Glutamatergic neuron (in vitro differentiated cells): Measurements from ENCODE around the gene POLR2A. TPM values are rescaled to one million over a fixed set of nuclear protein-coding genes. Genes with fewer than 3 reads are reported as not detected.

Source experiments
- DNase-seq: peaks from one replicate; pipeline ENCODE4 v3.0.0; 2022
- H3K27ac Mint-ChIP-seq: one replicate; pipeline ENCODE4 v1.8.0; 2020; ENCODE audit warnings: mild to moderate bottlenecking, mixed read lengths, inconsistent platforms; ENCODE audit not compliant: unreplicated experiment
- H3K27me3 Mint-ChIP-seq: one replicate; pipeline ENCODE4 v1.8.0; 2020; ENCODE audit warnings: mild to moderate bottlenecking, moderate library complexity, mixed read lengths, inconsistent platforms; ENCODE audit not compliant: unreplicated experiment
- H3K36me3 Mint-ChIP-seq: one replicate; pipeline ENCODE4 v1.8.0; 2020; ENCODE audit warnings: mild to moderate bottlenecking, mixed read lengths, inconsistent platforms; ENCODE audit not compliant: unreplicated experiment
- H3K4me1 Mint-ChIP-seq: one replicate; pipeline ENCODE4 v1.8.0; 2020; ENCODE audit warnings: mild to moderate bottlenecking, low read depth, mixed read lengths, inconsistent platforms; ENCODE audit not compliant: unreplicated experiment
- H3K4me3 Mint-ChIP-seq: one replicate; pipeline ENCODE4 v1.8.0; 2020; ENCODE audit warnings: mild to moderate bottlenecking, mixed read lengths, inconsistent platforms; ENCODE audit not compliant: unreplicated experiment
- H3K9me3 Mint-ChIP-seq: one replicate; pipeline ENCODE4 v1.8.0; 2020; ENCODE audit warnings: mild to moderate bottlenecking, moderate library complexity, mixed read lengths, inconsistent platforms; ENCODE audit not compliant: unreplicated experiment
- total RNA-seq: library from RNA; stranded (reverse); fragmentation: NEBNext Ultra II Directional; extraction: Animal tissue kit (Norgen Biotek cat#: 25700); gene quantifications from one replicate; pipeline ENCODE4 v1.2.1, GENCODE V29; 2021; ENCODE audit not compliant: unreplicated experiment
- TF ChIP-seq, protein P1 (sequence below): fragments of 200-600 bp; sonication (generic); IDR thresholded peaks from one replicate; pipeline ENCODE4 v1.5.0; 2021; ENCODE audit not compliant: partially characterized antibody, unreplicated experiment

The POLR2A gene
- total RNA-seq, 1 donor from 2014 or later, result 200 TPM

DNA sequence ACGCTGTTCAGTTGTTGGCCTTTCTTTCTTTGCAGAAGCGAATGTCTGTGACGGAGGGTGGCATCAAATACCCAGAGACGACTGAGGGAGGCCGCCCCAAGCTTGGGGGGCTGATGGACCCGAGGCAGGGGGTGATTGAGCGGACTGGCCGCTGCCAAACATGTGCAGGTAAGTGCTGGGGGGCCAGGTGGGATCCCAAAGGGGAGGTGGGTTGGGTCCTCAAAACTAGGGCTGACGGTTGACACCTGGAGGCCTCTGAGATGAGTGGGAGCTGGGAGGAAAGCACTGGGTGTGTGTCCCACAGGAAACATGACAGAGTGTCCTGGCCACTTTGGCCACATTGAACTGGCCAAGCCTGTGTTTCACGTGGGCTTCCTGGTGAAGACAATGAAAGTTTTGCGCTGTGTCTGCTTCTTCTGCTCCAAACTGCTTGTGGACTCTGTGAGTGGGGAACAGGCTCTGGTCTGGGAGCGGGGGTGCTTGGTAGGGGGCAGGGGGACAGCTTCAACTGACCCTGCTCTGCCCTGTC, 11.8 kb downstream of the POLR2A start:
- H3K27ac Mint-ChIP-seq, result no peak overlapping the region
- no peak overlapping the region for H3K4me3 Mint-ChIP-seq
- TF ChIP-seq, protein P1, sequence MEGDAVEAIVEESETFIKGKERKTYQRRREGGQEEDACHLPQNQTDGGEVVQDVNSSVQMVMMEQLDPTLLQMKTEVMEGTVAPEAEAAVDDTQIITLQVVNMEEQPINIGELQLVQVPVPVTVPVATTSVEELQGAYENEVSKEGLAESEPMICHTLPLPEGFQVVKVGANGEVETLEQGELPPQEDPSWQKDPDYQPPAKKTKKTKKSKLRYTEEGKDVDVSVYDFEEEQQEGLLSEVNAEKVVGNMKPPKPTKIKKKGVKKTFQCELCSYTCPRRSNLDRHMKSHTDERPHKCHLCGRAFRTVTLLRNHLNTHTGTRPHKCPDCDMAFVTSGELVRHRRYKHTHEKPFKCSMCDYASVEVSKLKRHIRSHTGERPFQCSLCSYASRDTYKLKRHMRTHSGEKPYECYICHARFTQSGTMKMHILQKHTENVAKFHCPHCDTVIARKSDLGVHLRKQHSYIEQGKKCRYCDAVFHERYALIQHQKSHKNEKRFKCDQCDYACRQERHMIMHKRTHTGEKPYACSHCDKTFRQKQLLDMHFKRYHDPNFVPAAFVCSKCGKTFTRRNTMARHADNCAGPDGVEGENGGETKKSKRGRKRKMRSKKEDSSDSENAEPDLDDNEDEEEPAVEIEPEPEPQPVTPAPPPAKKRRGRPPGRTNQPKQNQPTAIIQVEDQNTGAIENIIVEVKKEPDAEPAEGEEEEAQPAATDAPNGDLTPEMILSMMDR, result no peak
- peaks cover 15% of the 10 kb centered on the region for H3K4me1 Mint-ChIP-seq
- DNase-seq, result no peak
- H3K27me3 Mint-ChIP-seq, result no peaks in the 10 kb centered on the region
- peaks cover 4% of the 10 kb centered on the region for H3K9me3 Mint-ChIP-seq
- no peaks in the 10 kb centered on the region for H3K36me3 Mint-ChIP-seq

DNA sequence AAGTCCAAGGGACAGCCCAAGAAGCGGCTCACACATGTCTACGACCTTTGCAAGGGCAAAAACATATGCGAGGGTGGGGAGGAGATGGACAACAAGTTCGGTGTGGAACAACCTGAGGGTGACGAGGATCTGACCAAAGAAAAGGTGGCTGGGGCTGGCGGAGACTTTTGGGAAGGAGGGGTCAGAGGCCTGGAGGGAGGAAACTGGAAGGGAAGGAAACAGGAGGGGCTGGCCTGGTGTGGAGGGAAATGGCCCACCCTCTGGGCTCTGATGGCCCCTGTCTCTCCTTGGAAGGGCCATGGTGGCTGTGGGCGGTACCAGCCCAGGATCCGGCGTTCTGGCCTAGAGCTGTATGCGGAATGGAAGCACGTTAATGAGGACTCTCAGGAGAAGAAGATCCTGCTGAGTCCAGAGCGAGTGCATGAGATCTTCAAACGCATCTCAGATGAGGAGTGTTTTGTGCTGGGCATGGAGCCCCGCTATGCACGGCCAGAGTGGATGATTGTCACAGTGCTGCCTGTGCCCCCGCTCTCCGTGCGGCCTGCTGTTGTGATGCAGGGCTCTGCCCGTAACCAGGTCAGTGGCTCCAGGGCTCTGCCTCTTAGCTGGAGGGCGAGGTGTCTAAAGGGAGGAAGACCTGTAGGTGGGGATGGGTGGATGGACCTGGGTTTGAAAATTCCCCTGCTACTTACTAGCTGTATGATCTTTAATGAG, 12.5 kb downstream of the POLR2A start:
- H3K27me3 Mint-ChIP-seq, result no peaks in the 10 kb centered on the region
- H3K27ac Mint-ChIP-seq, result no peak overlapping the region
- H3K9me3 Mint-ChIP-seq, result peaks cover 4% of the 10 kb centered on the region
- TF ChIP-seq, protein P1, result no peak
- no peak overlapping the region for H3K4me3 Mint-ChIP-seq
- H3K36me3 Mint-ChIP-seq, result no peaks in the 10 kb centered on the region
- no peak for DNase-seq
- peaks cover 12% of the 10 kb centered on the region for H3K4me1 Mint-ChIP-seq

DNA sequence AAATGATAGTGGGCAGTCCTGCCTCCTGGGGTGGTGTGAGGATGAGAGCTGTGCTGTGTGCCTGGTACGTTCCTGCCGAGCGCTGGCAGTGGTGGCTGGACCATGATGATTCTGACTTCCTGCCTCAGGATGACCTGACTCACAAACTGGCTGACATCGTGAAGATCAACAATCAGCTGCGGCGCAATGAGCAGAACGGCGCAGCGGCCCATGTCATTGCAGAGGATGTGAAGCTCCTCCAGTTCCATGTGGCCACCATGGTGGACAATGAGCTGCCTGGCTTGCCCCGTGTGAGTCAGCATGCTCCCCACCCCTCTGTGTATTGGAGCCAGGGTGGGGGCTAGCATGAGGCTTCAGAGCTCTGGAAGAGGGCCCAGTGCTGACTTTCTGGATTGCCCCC, 13.1 kb downstream of the POLR2A start:
- H3K36me3 Mint-ChIP-seq, result no peaks in the 10 kb centered on the region
- peaks cover 9% of the 10 kb centered on the region for H3K4me1 Mint-ChIP-seq
- TF ChIP-seq, protein P1, result no peak
- no peak overlapping the region for H3K4me3 Mint-ChIP-seq
- no peak overlapping the region for H3K27ac Mint-ChIP-seq
- H3K27me3 Mint-ChIP-seq, result no peaks in the 10 kb centered on the region
- DNase-seq, result no peak
- peaks cover 4% of the 10 kb centered on the region for H3K9me3 Mint-ChIP-seq

DNA sequence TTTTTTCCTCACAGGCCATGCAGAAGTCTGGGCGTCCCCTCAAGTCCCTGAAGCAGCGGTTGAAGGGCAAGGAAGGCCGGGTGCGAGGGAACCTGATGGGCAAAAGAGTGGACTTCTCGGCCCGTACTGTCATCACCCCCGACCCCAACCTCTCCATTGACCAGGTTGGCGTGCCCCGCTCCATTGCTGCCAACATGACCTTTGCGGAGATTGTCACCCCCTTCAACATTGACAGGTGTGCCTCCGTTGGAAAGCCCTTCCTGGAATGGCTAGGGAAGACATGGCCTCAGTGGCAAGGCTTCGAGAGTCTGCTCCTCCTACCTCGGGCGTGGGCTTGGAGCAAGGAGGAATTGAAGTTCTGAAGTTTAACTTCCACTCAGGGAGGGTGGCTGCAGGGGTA, 13.5 kb downstream of the POLR2A start:
- Mint-ChIP-seq H3K9me3 (peaks cover 4% of the 10 kb centered on the region), H3K27ac (no peak overlapping the region), H3K36me3 (no peaks in the 10 kb centered on the region), H3K4me3 (no peak overlapping the region), H3K4me1 (peaks cover 8% of the 10 kb centered on the region), H3K27me3 (no peaks in the 10 kb centered on the region)
- TF ChIP-seq, protein P1, result no peak
- no peak for DNase-seq

DNA sequence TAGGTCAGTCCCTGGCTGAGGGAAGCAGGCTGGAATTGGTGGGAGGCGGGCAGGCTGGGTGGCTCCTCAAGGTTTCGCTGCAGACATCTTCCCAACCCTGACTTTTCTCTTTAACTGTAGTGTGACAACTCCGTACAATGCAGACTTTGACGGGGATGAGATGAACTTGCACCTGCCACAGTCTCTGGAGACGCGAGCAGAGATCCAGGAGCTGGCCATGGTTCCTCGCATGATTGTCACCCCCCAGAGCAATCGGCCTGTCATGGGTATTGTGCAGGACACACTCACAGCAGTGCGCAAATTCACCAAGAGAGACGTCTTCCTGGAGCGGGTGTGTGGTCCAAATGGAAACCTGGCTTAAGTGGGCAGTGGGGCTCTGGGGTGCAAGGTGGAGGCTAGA, 15.0 kb downstream of the POLR2A start:
- H3K27ac Mint-ChIP-seq, result no peak overlapping the region
- H3K4me3 Mint-ChIP-seq, result no peak overlapping the region
- H3K4me1 Mint-ChIP-seq, result no peaks in the 10 kb centered on the region
- TF ChIP-seq, protein P1, result no peak
- no peak for DNase-seq
- H3K36me3 Mint-ChIP-seq, result peaks cover 6% of the 10 kb centered on the region
- H3K9me3 Mint-ChIP-seq, result peaks cover under 1% of the 10 kb centered on the region
- H3K27me3 Mint-ChIP-seq, result no peaks in the 10 kb centered on the region
